Measurements from ENCODE around the gene DENND4A.

GRCh38 chr15:65790694-65791334 is 1.3 kb downstream of the DENND4A start:
- TF ChIP-seq CTCF (IDR thresholded peaks at IDR 0.05) (no peak), POLR2AphosphoS5 (IDR thresholded peaks at IDR 0.05) (no peak), POLR2A (IDR thresholded peaks at IDR 0.05) (no peak)
